ENCODE measurements around the gene NCEH1.

- TF ChIP-seq GATA2 (IDR thresholded peaks at IDR 0.05; ENCODE audit: low read depth, low read length) (no peak), GATA3 (IDR thresholded peaks at IDR 0.05; ENCODE audit: low read depth, low read length) (no peak)
Observed at GRCh38 chr3:172679599-172679998, 31.3 kb downstream of the NCEH1 start.

All from SH-SY5Y (cell line).